ENCODE measurements around the gene ART3. TPM values are rescaled to one million over a fixed set of nuclear protein-coding genes. Genes with fewer than 3 reads are reported as not detected.

ART3 gene
- total and polyA plus RNA-seq, 2 experiments from 2014 or later, result not detected

GRCh38 chr4:76147454-76148141 lies 73.1 kb downstream of the ART3 start:
- Histone ChIP-seq H3K4me2 (ENCODE audit: unreplicated experiment) (peak overlapping the region; percentile 91), H3K79me2 (ENCODE audit: insufficient read depth) (peaks cover 71% of the 10 kb centered on the region), H3K4me1 (ENCODE audit: insufficient read depth) (peaks cover 28% of the 10 kb centered on the region), H3F3A (ENCODE audit: insufficient read depth) (0 out of 2 replicates have a peak, but pooled peaks cover 4% of the 10 kb centered on the region), H3K9ac (peak overlapping the region; percentile 92), H3K4me3 (peak overlapping the region; percentile 88), H2AFZ (peak overlapping the region; percentile 94), H3K36me3 (ENCODE audit: low read depth) (peaks cover 16% of the 10 kb centered on the region), H4K20me1 (ENCODE audit: insufficient read depth) (no peaks in the 10 kb centered on the region), H3K9me2 (ENCODE audit: insufficient read depth) (no peaks in the 10 kb centered on the region), H3K9me3 (ENCODE audit: low read depth) (no peaks in the 10 kb centered on the region), H3K27me3 (replicated peaks; ENCODE audit: insufficient read depth) (no peaks in the 10 kb centered on the region), H3K27ac (peak overlapping the region; percentile 86)
- 1% methylated on average over 30 to 31 of the region's 31 CpGs for WGBS, 2 experiments (ENCODE audit: low coverage in 1 of 2, low lambda C conversion rate in 2 of 2, missing lambda C conversion rate in 2 of 2)
- peak; percentile 87 for DNase-seq
- no peak for TF ChIP-seq EZH2phosphoT487 (IDR thresholded peaks at IDR 0.05; ENCODE audit: insufficient read depth, low read depth)
- no peak for TF ChIP-seq EZH2 (IDR thresholded peaks at IDR 0.05; ENCODE audit: insufficient read depth, poor library complexity, severe bottlenecking)
- in situ Hi-C loops (cut with MboI), result no loop called here

GRCh38 chr4:76148142-76148865 lies 73.8 kb downstream of the ART3 start, which contains the start of gene NUP54:
TSS of gene NUP54 (minus strand) at chr4:76148397. CDS start at chr4:76148374, 23 bp downstream.
- Histone ChIP-seq H4K20me1 (ENCODE audit: insufficient read depth) (no peaks in the 10 kb centered on the region), H3F3A (ENCODE audit: insufficient read depth) (0 out of 2 replicates have a peak, but pooled peaks cover 4% of the 10 kb centered on the region), H3K27ac (peak within 1 kb of the TSS; percentile 86), H3K4me1 (ENCODE audit: insufficient read depth) (peaks cover 28% of the 10 kb centered on the region), H2AFZ (peak within 1 kb of the TSS; percentile 94), H3K9ac (peak within 1 kb of the TSS; percentile 92), H3K27me3 (replicated peaks; ENCODE audit: insufficient read depth) (no peaks in the 10 kb centered on the region), H3K36me3 (ENCODE audit: low read depth) (peaks cover 9% of the 10 kb centered on the region), H3K9me2 (ENCODE audit: insufficient read depth) (no peaks in the 10 kb centered on the region), H3K9me3 (ENCODE audit: low read depth) (no peaks in the 10 kb centered on the region), H3K79me2 (ENCODE audit: insufficient read depth) (peaks cover 64% of the 10 kb centered on the region), H3K4me2 (ENCODE audit: unreplicated experiment) (peak within 1 kb of the TSS; percentile 99), H3K4me3 (peak within 1 kb of the TSS; percentile 88)
- peak; percentile 98 for DNase-seq
- TF ChIP-seq EZH2 (IDR thresholded peaks at IDR 0.05; ENCODE audit: insufficient read depth, poor library complexity, severe bottlenecking) (no peak), EZH2phosphoT487 (IDR thresholded peaks at IDR 0.05; ENCODE audit: insufficient read depth, low read depth) (no peak)
- in situ Hi-C loops (cut with MboI), result no loop called here
- 0 to 1% methylated on average over 43 to 44 of the region's 47 CpGs for WGBS, 2 experiments (ENCODE audit: low coverage in 1 of 2, low lambda C conversion rate in 2 of 2, missing lambda C conversion rate in 2 of 2)

- Histone ChIP-seq H3K36me3 (ENCODE audit: low read depth) (no peaks in the 10 kb centered on the region), H2AFZ (no peak overlapping the region), H3K4me3 (no peak overlapping the region), H3K4me2 (ENCODE audit: unreplicated experiment) (no peak overlapping the region), H3K79me2 (ENCODE audit: insufficient read depth) (peaks cover 16% of the 10 kb centered on the region), H3K4me1 (ENCODE audit: insufficient read depth) (peaks cover 9% of the 10 kb centered on the region), H4K20me1 (ENCODE audit: insufficient read depth) (no peaks in the 10 kb centered on the region), H3K9ac (no peak overlapping the region), H3K9me2 (ENCODE audit: insufficient read depth) (no peaks in the 10 kb centered on the region), H3K27me3 (replicated peaks; ENCODE audit: insufficient read depth) (no peaks in the 10 kb centered on the region), H3K9me3 (ENCODE audit: low read depth) (no peaks in the 10 kb centered on the region), H3F3A (ENCODE audit: insufficient read depth) (peaks cover 14% of the 10 kb centered on the region; the same call in 1 of the 2 replicates), H3K27ac (no peak overlapping the region)
- no peak for TF ChIP-seq EZH2 (IDR thresholded peaks at IDR 0.05; ENCODE audit: insufficient read depth, poor library complexity, severe bottlenecking)
- TF ChIP-seq EZH2phosphoT487 (IDR thresholded peaks at IDR 0.05; ENCODE audit: insufficient read depth, low read depth), result no peak
- in situ Hi-C loops (cut with MboI), result no loop called here
- WGBS, 2 experiments (ENCODE audit: low coverage in 1 of 2, low lambda C conversion rate in 2 of 2, missing lambda C conversion rate in 2 of 2), result 77 to 82% methylated on average over 2 of the region's 2 CpGs
- no peak for DNase-seq
Measured at GRCh38 chr4:76153356-76153755, 78.8 kb downstream of the ART3 start.

GRCh38 chr4:76155979-76156378 lies 81.5 kb downstream of the ART3 start:
- Histone ChIP-seq H2AFZ (no peak overlapping the region), H3K4me2 (ENCODE audit: unreplicated experiment) (no peak overlapping the region), H3K9me2 (ENCODE audit: insufficient read depth) (no peaks in the 10 kb centered on the region), H3K4me1 (ENCODE audit: insufficient read depth) (no peaks in the 10 kb centered on the region), H4K20me1 (ENCODE audit: insufficient read depth) (no peaks in the 10 kb centered on the region), H3K4me3 (no peak overlapping the region), H3K27me3 (replicated peaks; ENCODE audit: insufficient read depth) (no peaks in the 10 kb centered on the region), H3K27ac (no peak overlapping the region), H3K9ac (no peak overlapping the region), H3K9me3 (ENCODE audit: low read depth) (no peaks in the 10 kb centered on the region), H3K79me2 (ENCODE audit: insufficient read depth) (no peaks in the 10 kb centered on the region), H3K36me3 (ENCODE audit: low read depth) (peaks cover 15% of the 10 kb centered on the region; the same call in 1 of the 2 replicates), H3F3A (ENCODE audit: insufficient read depth) (peaks cover 14% of the 10 kb centered on the region; the same call in 1 of the 2 replicates)
- in situ Hi-C loops (cut with MboI), result no loop called here
- no peak for TF ChIP-seq EZH2 (IDR thresholded peaks at IDR 0.05; ENCODE audit: insufficient read depth, poor library complexity, severe bottlenecking)
- no peak for TF ChIP-seq EZH2phosphoT487 (IDR thresholded peaks at IDR 0.05; ENCODE audit: insufficient read depth, low read depth)
- DNase-seq, result no peak
- WGBS, 2 experiments (ENCODE audit: low coverage in 1 of 2, low lambda C conversion rate in 2 of 2, missing lambda C conversion rate in 2 of 2), result 41 to 47% methylated on average over 3 of the region's 3 CpGs

Data from GM23248 (cell line).